Stimulated activated memory B cell treated with anti-CD40 and anti-IgM and Interleukin-4, amounts not matched to agents 10 μg/mL and 1 μg/mL and 100 μg/mL, for 72 hours (primary cell): ENCODE data around the gene ZNF154.

Experiments
- ATAC-seq: fragments of 150-1000 bp; cut with Tn5 transposase; 2 replicates; pipeline ENCODE4 v1.10.0; 2021
- H3K27ac Mint-ChIP-seq: one replicate; pipeline ENCODE4 v1.8.0; 2022; ENCODE audit warnings: mild to moderate bottlenecking, mixed read lengths
- H3K27me3 Mint-ChIP-seq: one replicate; pipeline ENCODE4 v1.8.0; 2022; ENCODE audit warnings: mixed read lengths
- H3K36me3 Mint-ChIP-seq: one replicate; pipeline ENCODE4 v1.8.0; 2022; ENCODE audit warnings: mixed read lengths
- H3K4me1 Mint-ChIP-seq: one replicate; pipeline ENCODE4 v1.8.0; 2022; ENCODE audit warnings: mixed read lengths
- H3K4me3 Mint-ChIP-seq: one replicate; pipeline ENCODE4 v1.8.0; 2022; ENCODE audit warnings: mild to moderate bottlenecking, moderate library complexity, mixed read lengths
- H3K9me3 Mint-ChIP-seq: one replicate; pipeline ENCODE4 v1.8.0; 2022; ENCODE audit warnings: mixed read lengths

ZNF154 gene

GRCh38 chr19:57701625-57702024 lies 7.4 kb downstream of the ZNF154 start:
- no peaks in the 10 kb centered on the region for H3K27me3 Mint-ChIP-seq
- H3K27ac Mint-ChIP-seq: no peak overlapping the region
- peaks cover 89% of the 10 kb centered on the region for H3K36me3 Mint-ChIP-seq
- H3K4me1 Mint-ChIP-seq: peaks cover 28% of the 10 kb centered on the region
- peaks cover 24% of the 10 kb centered on the region for H3K9me3 Mint-ChIP-seq
- no peak for ATAC-seq
- no peak overlapping the region for H3K4me3 Mint-ChIP-seq

DNA sequence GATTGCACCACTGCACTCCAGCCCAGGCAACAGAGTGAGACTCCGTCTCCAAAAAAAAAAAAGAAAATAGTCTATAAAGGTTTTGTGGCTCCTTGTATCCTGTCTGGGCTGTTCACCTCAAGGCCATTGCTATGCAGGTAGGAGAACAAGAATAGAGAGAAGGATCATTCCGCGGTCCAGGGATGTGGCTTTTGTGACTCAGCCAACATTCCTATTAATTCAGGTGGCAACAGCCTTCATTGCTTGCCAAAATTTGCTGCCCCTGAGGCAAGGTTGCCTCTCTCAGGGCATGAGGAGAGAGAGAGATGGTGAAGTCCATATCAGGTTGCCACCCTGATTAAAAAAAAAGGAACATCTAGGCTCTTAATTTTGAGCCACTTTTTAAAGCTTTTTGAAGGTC lies 19.3 kb downstream of the ZNF154 start:
- ATAC-seq: no peak
- H3K27ac Mint-ChIP-seq: no peak overlapping the region
- no peak overlapping the region for H3K4me3 Mint-ChIP-seq
- H3K36me3 Mint-ChIP-seq: peaks cover 78% of the 10 kb centered on the region
- H3K4me1 Mint-ChIP-seq: peaks cover 12% of the 10 kb centered on the region
- peaks cover 22% of the 10 kb centered on the region for H3K9me3 Mint-ChIP-seq
- no peaks in the 10 kb centered on the region for H3K27me3 Mint-ChIP-seq

DNA sequence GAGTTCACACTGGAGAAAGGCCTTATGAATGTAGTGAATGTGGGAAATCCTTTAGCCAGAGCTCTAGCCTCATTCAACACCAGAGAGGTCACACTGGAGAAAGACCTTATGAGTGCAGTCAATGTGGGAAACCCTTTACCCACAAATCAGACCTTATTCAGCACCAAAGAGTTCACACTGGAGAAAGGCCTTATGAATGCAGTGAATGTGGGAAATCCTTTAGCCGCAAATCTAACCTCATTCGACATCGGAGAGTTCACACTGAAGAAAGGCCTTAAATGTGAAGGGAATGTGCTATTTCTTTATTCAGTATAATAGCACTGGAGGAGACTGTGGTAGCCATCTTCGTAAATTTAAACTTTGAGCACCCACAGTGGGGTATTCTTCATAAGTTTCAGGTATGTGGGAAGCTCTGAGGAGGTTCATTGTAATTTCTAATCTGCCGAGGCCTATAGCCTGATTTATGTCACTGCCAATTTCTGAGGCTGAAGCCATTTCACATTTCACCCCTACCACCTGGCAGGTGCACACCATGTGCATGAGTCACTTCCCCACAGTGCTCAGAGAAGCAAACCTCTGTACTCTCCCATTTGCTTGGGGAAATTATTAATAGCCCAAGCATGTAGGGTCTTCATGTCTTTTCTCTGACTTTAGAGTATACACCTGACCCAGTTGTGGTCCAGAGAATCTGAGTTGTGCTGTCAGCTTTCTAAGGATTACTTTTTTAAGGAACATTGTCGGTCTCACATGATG lies 20.8 kb downstream of the ZNF154 start:
- H3K4me1 Mint-ChIP-seq: peaks cover 27% of the 10 kb centered on the region
- H3K36me3 Mint-ChIP-seq: peaks cover 82% of the 10 kb centered on the region
- no peak overlapping the region for H3K4me3 Mint-ChIP-seq
- no peak for ATAC-seq
- no peak overlapping the region for H3K27ac Mint-ChIP-seq
- no peaks in the 10 kb centered on the region for H3K27me3 Mint-ChIP-seq
- peaks cover 37% of the 10 kb centered on the region for H3K9me3 Mint-ChIP-seq

GRCh38 chr19:57687363-57688010 lies 21.5 kb downstream of the ZNF154 start:
- no peak for ATAC-seq
- Mint-ChIP-seq H3K27me3 (no peaks in the 10 kb centered on the region), H3K4me1 (peaks cover 34% of the 10 kb centered on the region), H3K4me3 (no peak overlapping the region), H3K36me3 (peaks cover 83% of the 10 kb centered on the region), H3K27ac (no peak overlapping the region), H3K9me3 (peaks cover 44% of the 10 kb centered on the region)

GRCh38 chr19:57686727-57687126 lies 22.3 kb downstream of the ZNF154 start:
- peaks cover 44% of the 10 kb centered on the region for H3K9me3 Mint-ChIP-seq
- ATAC-seq: no peak
- H3K36me3 Mint-ChIP-seq: peaks cover 90% of the 10 kb centered on the region
- H3K27ac Mint-ChIP-seq: no peak overlapping the region
- H3K27me3 Mint-ChIP-seq: no peaks in the 10 kb centered on the region
- no peak overlapping the region for H3K4me3 Mint-ChIP-seq
- H3K4me1 Mint-ChIP-seq: peaks cover 42% of the 10 kb centered on the region

GRCh38 chr19:57682226-57682766 lies 26.7 kb downstream of the ZNF154 start:
- Mint-ChIP-seq H3K27ac (peak overlapping the region; percentile 91), H3K36me3 (peaks cover 58% of the 10 kb centered on the region), H3K4me1 (peaks cover 46% of the 10 kb centered on the region), H3K4me3 (peak overlapping the region; percentile 95), H3K27me3 (no peaks in the 10 kb centered on the region), H3K9me3 (peaks cover 37% of the 10 kb centered on the region)
- no peak for ATAC-seq

- ATAC-seq: no peak
- H3K36me3 Mint-ChIP-seq: no peaks in the 10 kb centered on the region
- no peak overlapping the region for H3K4me3 Mint-ChIP-seq
- no peaks in the 10 kb centered on the region for H3K9me3 Mint-ChIP-seq
- H3K27me3 Mint-ChIP-seq: peaks cover 8% of the 10 kb centered on the region
- H3K27ac Mint-ChIP-seq: no peak overlapping the region
- no peaks in the 10 kb centered on the region for H3K4me1 Mint-ChIP-seq
These were observed 33.1 kb downstream of the ZNF154 start for GRCh38 chr19:57675881-57676280.

GRCh38 chr19:57672466-57672865 lies 36.5 kb downstream of the ZNF154 start:
- H3K36me3 Mint-ChIP-seq: no peaks in the 10 kb centered on the region
- ATAC-seq: no peak
- no peak overlapping the region for H3K4me3 Mint-ChIP-seq
- H3K27me3 Mint-ChIP-seq: peaks cover 10% of the 10 kb centered on the region
- H3K4me1 Mint-ChIP-seq: no peaks in the 10 kb centered on the region
- H3K9me3 Mint-ChIP-seq: no peaks in the 10 kb centered on the region
- H3K27ac Mint-ChIP-seq: no peak overlapping the region

GRCh38 chr19:57671124-57671895 lies 37.7 kb downstream of the ZNF154 start:
- Mint-ChIP-seq H3K27me3 (peaks cover 10% of the 10 kb centered on the region), H3K9me3 (no peaks in the 10 kb centered on the region), H3K36me3 (no peaks in the 10 kb centered on the region), H3K4me3 (no peak overlapping the region), H3K4me1 (no peaks in the 10 kb centered on the region), H3K27ac (no peak overlapping the region)
- no peak for ATAC-seq

DNA sequence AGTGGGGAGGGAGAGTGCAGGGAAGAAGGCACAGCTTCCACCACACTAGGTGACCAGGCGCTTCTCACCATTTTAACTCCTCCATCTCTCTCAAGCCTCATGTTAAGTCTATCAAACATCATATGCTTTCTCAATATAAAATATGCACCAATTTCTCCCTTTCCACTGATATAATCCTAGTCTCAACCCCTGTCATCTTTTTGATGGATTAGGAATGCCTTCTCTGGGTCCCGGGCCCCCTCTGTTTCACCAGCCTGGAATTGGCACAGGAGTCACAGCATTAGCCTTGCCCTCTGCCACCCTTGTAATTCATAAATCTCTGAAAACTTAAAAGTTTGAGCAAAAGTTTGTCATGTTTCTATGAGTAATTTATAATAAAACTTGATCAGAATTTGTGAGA lies 40.4 kb downstream of the ZNF154 start, which contains the start of gene ZSCAN4:
Gene ZSCAN4, plus strand, starts transcription at position 301 of the 400 bp plus-strand sequence. CDS start 7,211 bp downstream, outside the sequence.
- no peak for ATAC-seq
- H3K36me3 Mint-ChIP-seq: no peaks in the 10 kb centered on the region
- peaks cover 34% of the 10 kb centered on the region for H3K27me3 Mint-ChIP-seq
- no peak within 1 kb of the TSS for H3K4me3 Mint-ChIP-seq
- H3K4me1 Mint-ChIP-seq: peaks cover 12% of the 10 kb centered on the region
- H3K9me3 Mint-ChIP-seq: no peaks in the 10 kb centered on the region
- H3K27ac Mint-ChIP-seq: no peak within 1 kb of the TSS

- Mint-ChIP-seq H3K36me3 (no peaks in the 10 kb centered on the region), H3K4me1 (peaks cover 12% of the 10 kb centered on the region)
These were observed 41.8 kb downstream of the ZNF154 start for GRCh38 chr19:57667228-57667627.

GRCh38 chr19:57665261-57665806 lies 43.7 kb downstream of the ZNF154 start:
- ATAC-seq: no peak
- peaks cover 41% of the 10 kb centered on the region for H3K27me3 Mint-ChIP-seq
- no peak overlapping the region for H3K27ac Mint-ChIP-seq
- no peaks in the 10 kb centered on the region for H3K36me3 Mint-ChIP-seq
- no peak overlapping the region for H3K4me3 Mint-ChIP-seq
- H3K9me3 Mint-ChIP-seq: no peaks in the 10 kb centered on the region
- peaks cover 12% of the 10 kb centered on the region for H3K4me1 Mint-ChIP-seq

More at GRCh38 chr19:57667228-57667627, 41.8 kb downstream of the ZNF154 start:
- no peak for ATAC-seq
- H3K27me3 Mint-ChIP-seq: peaks cover 37% of the 10 kb centered on the region
- no peak overlapping the region for H3K4me3 Mint-ChIP-seq
- no peak overlapping the region for H3K27ac Mint-ChIP-seq
- H3K9me3 Mint-ChIP-seq: no peaks in the 10 kb centered on the region

DNA sequence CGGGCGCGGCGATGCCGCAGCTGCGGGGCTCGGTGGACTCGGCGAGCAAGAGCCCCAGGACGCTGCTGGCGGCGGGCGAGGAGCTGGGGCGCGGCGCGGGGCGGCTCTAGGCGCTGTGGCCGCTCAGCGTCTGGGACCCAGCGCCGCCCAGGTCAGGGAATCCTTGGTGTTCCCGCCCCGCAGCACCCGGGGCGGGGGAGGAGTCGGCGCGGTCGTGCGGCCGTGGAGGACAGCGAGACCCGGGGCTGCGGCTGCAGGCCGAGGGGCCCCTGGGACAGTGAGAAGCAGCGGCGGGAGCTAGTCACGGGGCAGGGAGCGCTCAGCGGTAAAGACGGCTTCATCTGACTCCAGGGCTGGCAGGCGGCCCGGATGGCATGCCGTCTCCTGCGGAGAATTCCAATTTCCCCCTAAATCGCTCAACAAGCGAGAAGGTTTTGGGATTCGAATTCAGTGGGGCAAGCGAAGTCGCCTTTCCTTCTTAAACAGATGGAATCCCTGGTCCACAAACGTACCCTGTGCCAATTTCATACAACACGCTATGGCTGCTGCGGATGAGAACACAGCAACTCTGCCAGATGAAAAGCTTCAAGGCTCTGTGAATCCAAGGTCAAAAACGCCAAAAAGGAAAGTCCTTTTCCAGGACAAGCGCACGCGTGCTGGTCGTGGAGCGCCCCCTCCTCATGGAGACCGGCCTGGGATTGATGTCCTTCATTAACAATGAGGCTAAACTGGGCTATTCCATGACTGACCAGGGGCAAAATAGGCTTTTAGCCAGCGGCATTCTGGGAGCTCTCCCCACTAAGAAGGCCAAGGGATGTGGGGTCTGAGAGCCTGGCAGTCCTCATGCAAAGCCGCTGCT lies 44.5 kb downstream of the ZNF154 start:
- Mint-ChIP-seq H3K36me3 (no peaks in the 10 kb centered on the region), H3K9me3 (no peaks in the 10 kb centered on the region), H3K4me1 (peaks cover 12% of the 10 kb centered on the region), H3K27ac (peak overlapping the region; percentile 73), H3K27me3 (peaks cover 49% of the 10 kb centered on the region), H3K4me3 (peak overlapping the region; percentile 89)
- peak; percentile 61 for ATAC-seq

DNA sequence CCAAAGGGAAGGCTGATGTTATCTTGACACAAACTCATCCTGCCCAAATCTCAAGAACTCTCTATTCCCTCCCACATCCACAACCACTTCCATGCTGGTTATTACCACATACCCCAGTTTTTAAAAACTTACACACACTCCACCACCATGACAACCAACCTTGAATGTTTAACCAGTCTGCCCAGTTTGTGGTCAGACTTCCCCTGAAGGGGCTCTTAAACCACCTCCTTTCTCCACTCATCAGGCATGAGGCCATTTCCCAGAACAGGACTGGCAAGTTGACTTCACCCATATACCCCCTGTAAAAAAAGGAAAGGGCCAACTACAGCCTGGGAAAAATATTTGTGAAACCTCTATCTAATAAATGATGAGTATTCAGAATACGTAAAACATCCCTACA lies 52.7 kb downstream of the ZNF154 start:
- Mint-ChIP-seq H3K9me3 (peaks cover 26% of the 10 kb centered on the region), H3K4me1 (peaks cover 4% of the 10 kb centered on the region), H3K27me3 (peaks cover 76% of the 10 kb centered on the region), H3K4me3 (no peak overlapping the region), H3K27ac (no peak overlapping the region), H3K36me3 (peaks cover 22% of the 10 kb centered on the region)
- ATAC-seq: no peak
